Prostate gland (tissue), 2 donors: ENCODE results near the gene CBFA2T2. TPM values are rescaled to one million over a fixed set of nuclear protein-coding genes. Genes with fewer than 3 reads are reported as not detected.

Experiments
- DNase-seq: peaks from one replicate; pipeline ENCODE4 v3.0.0-alpha.2; 2019; ENCODE audit warnings: low spot score
- H3K27ac ChIP-seq, 2 donors: fragments of 200-600 bp; sonication (generic); 2 replicates each; pipeline ENCODE4 v1.5.1; 2017 to 2019
- H3K27me3 ChIP-seq: fragments of 200-600 bp; sonication (generic); replicated peaks from 2 replicates; pipeline ENCODE4 v1.5.1; 2019; ENCODE audit not compliant: insufficient read depth
- H3K36me3 ChIP-seq, 2 donors: fragments of 200-600 bp; sonication (generic); 1 replicate in 1 of 2; 2 replicates in 1 of 2; pipeline versions ENCODE4 v1.5.1 to v1.8.1; 2017 to 2019
- H3K4me1 ChIP-seq: fragments of 200-600 bp; sonication (generic); replicated peaks from 2 replicates; pipeline ENCODE4 v1.5.1; 2019
- H3K4me3 ChIP-seq, 2 donors: fragments of 200-600 bp; sonication (generic); 2 replicates each; pipeline ENCODE4 v1.5.1; 2017 to 2019
- H3K9me3 ChIP-seq: fragments of 200-600 bp; sonication (generic); 2 replicates; pipeline ENCODE4 v1.5.1; 2017
- POLR2A ChIP-seq: fragments of 450-650 bp; IDR thresholded peaks from one replicate; pipeline ENCODE4 v1.6.1; 2016; ENCODE audit warnings: antibody characterized with exemption, mild to moderate bottlenecking
- POLR2AphosphoS5 ChIP-seq: sonication (generic); formaldehyde crosslinking; IDR thresholded peaks from one replicate; pipeline ENCODE4 v1.6.1; 2017; ENCODE audit warnings: antibody characterized with exemption
- WGBS: methylation state at CpG from one replicate; pipeline ENCODE4 v1.1.5; 2018; 5-methylcytosine and 5-hydroxymethylcytosine counted together
- intact Hi-C: fragments of 100-400 bp; cut with DNase I; formaldehyde crosslinking; loops from one replicate; pipeline ENCODE4 v1.14.2; 2022
- total RNA-seq, 2 donors: library from RNA; depleted of rRNA; stranded (reverse); fragments of >200 nt; gene quantifications; one replicate each; pipeline ENCODE4 v1.1.0, GENCODE V29; 2016
- TF ChIP-seq, protein P1 (sequence below), 4 experiments: fragments of 200-600 bp in 2 of 4; fragments of 450-650 bp in 2 of 4; sonication (generic) in 2 of 4; IDR thresholded peaks; 1 replicate in 3 of 4; 2 replicates in 1 of 4; pipeline ENCODE4 v1.5.1; 2016 to 2019; ENCODE audit warnings: antibody characterized with exemption in 4 of 4, mild to moderate bottlenecking in 2 of 4, moderate library complexity in 2 of 4

Gene CBFA2T2
- total RNA-seq, 2 donors from 2014 or later, result 40.3 to 54.6 TPM

DNA sequence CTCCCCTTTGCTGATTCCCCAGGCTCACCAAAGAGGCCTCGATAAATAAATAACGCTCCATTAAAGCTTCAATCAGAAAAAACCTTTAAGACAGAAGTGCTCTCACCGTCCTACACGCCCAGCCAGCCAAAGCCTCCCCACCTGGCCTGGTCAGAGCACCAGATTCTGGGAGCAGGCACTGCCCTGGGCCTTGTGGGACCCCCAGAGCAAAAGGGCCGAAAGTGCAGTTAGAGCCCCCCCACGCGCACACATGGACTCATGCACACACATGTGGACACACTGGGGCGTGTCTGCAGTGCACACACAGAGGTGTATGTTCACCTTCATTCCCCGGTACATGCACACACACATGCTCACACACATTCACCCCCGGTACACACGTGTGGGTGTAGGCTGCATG is 186.2 kb downstream of the CBFA2T2 start:
- H3K9me3 ChIP-seq, result no peaks in the 10 kb centered on the region
- peaks cover 6% of the 10 kb centered on the region for H3K4me1 ChIP-seq
- H3K36me3 ChIP-seq, result no peaks in the 10 kb centered on the region
- TF ChIP-seq POLR2AphosphoS5, result no peak
- no peak for TF ChIP-seq POLR2A
- TF ChIP-seq, protein P1, sequence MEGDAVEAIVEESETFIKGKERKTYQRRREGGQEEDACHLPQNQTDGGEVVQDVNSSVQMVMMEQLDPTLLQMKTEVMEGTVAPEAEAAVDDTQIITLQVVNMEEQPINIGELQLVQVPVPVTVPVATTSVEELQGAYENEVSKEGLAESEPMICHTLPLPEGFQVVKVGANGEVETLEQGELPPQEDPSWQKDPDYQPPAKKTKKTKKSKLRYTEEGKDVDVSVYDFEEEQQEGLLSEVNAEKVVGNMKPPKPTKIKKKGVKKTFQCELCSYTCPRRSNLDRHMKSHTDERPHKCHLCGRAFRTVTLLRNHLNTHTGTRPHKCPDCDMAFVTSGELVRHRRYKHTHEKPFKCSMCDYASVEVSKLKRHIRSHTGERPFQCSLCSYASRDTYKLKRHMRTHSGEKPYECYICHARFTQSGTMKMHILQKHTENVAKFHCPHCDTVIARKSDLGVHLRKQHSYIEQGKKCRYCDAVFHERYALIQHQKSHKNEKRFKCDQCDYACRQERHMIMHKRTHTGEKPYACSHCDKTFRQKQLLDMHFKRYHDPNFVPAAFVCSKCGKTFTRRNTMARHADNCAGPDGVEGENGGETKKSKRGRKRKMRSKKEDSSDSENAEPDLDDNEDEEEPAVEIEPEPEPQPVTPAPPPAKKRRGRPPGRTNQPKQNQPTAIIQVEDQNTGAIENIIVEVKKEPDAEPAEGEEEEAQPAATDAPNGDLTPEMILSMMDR (IDR thresholded peaks at IDR 0.05), result no peak
- intact Hi-C loops, result loop anchor here (5.0 kb wide), 1 partner anchor 56 kb away; the partner anchor contains the start of gene ZNF341
- no peaks in the 10 kb centered on the region for H3K27me3 ChIP-seq
- H3K4me3 ChIP-seq, result no peak overlapping the region
- DNase-seq, result no peak
- peak overlapping the region; percentile 90 to 92 for H3K27ac ChIP-seq
- WGBS, result 86% methylated on average over 11 of the region's 11 CpGs

- WGBS, result 90% methylated on average over 31 of the region's 31 CpGs
- H3K4me3 ChIP-seq, result no peak overlapping the region
- H3K9me3 ChIP-seq, result no peaks in the 10 kb centered on the region
- intact Hi-C loops, result loop anchor here (5.0 kb wide), 1 partner anchor 55 kb away; the partner anchor contains the start of gene ZNF341
- H3K27ac ChIP-seq, result peak overlapping the region; percentile 90 to 92
- TF ChIP-seq POLR2AphosphoS5, result no peak
- TF ChIP-seq POLR2A, result no peak
- TF ChIP-seq, protein P1 (IDR thresholded peaks at IDR 0.05), result no peak
- H3K4me1 ChIP-seq, result peaks cover 5% of the 10 kb centered on the region
- no peak for DNase-seq
- no peaks in the 10 kb centered on the region for H3K27me3 ChIP-seq
- H3K36me3 ChIP-seq, result no peaks in the 10 kb centered on the region
These were observed 187.1 kb downstream of the CBFA2T2 start for GRCh38 chr20:33676652-33677645.

GRCh38 chr20:33677991-33678702 is 188.3 kb downstream of the CBFA2T2 start:
- Histone ChIP-seq H3K27ac (no peak overlapping the region), H3K9me3 (no peaks in the 10 kb centered on the region), H3K4me3 (no peak overlapping the region), H3K27me3 (no peaks in the 10 kb centered on the region), H3K4me1 (no peaks in the 10 kb centered on the region), H3K36me3 (no peaks in the 10 kb centered on the region)
- DNase-seq, result no peak
- no peak for TF ChIP-seq POLR2A
- TF ChIP-seq, protein P1 (IDR thresholded peaks at IDR 0.05), result no peak
- TF ChIP-seq POLR2AphosphoS5, result no peak
- intact Hi-C loops, result loop anchor here (5.0 kb wide), 1 partner anchor 54 kb away; the partner anchor contains the start of gene ZNF341
- WGBS, result 75% methylated on average over 15 of the region's 15 CpGs

DNA sequence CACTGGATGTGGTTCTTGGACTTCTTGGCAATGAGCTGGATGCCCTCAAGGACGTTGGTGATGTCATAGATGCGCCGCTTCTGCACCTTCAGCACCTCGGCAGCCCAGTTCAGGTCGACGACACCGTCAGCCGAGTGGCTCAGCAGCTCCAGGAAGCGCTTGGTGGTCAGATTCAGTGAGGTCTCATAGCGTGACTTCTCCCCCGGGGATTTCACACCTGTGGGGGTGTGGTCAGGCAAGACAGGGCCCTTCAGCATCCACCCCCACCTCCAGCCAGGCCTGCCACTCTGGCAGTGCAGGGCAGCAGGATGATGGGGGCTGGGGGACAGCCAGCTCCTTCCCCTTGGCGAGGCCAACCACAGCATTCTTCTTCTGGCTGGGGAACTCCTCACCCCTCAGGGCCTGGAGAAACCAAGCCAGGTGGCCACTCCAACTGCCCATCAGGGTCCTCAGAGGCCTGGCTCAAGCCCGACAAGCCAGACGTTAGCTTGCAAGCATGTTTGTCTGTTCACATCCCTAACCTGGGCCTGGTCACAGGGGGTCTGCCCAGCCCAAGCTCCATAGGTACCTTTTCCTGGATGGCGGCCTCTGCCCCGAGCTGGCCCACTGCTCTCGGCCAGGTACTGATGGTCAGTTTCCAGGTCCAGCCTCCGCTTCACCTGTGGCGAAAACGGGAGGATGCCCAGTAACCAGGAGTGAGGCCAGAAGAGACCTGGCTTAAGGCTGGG is 190.0 kb downstream of the CBFA2T2 start:
- Histone ChIP-seq H3K4me1 (no peaks in the 10 kb centered on the region), H3K36me3 (no peaks in the 10 kb centered on the region), H3K27me3 (no peaks in the 10 kb centered on the region), H3K4me3 (no peak overlapping the region), H3K27ac (no peak overlapping the region), H3K9me3 (no peaks in the 10 kb centered on the region)
- no peak for TF ChIP-seq POLR2AphosphoS5
- no peak for TF ChIP-seq POLR2A
- TF ChIP-seq, protein P1 (IDR thresholded peaks at IDR 0.05), result no peak
- intact Hi-C loops, result loop anchor here (5.0 kb wide), 1 partner anchor 52 kb away; the partner anchor contains the start of gene ZNF341
- 86% methylated on average over 19 of the region's 20 CpGs for WGBS
- DNase-seq, result no peak
